ENCODE results near the gene PRKCSH. TPM values are rescaled to one million over a fixed set of nuclear protein-coding genes. Genes with fewer than 3 reads are reported as not detected.
A peak's percentile ranks its signal among the peaks of the same experiment; 100 is the strongest.
"Not testable (repeated sequence)": the region's sequence is repeated elsewhere in the genome, so short reads cannot be mapped to it uniquely, and the experiment has no call there.

The PRKCSH gene
- total RNA-seq, 1 experiment from 2014 or later: 318 TPM

DNA sequence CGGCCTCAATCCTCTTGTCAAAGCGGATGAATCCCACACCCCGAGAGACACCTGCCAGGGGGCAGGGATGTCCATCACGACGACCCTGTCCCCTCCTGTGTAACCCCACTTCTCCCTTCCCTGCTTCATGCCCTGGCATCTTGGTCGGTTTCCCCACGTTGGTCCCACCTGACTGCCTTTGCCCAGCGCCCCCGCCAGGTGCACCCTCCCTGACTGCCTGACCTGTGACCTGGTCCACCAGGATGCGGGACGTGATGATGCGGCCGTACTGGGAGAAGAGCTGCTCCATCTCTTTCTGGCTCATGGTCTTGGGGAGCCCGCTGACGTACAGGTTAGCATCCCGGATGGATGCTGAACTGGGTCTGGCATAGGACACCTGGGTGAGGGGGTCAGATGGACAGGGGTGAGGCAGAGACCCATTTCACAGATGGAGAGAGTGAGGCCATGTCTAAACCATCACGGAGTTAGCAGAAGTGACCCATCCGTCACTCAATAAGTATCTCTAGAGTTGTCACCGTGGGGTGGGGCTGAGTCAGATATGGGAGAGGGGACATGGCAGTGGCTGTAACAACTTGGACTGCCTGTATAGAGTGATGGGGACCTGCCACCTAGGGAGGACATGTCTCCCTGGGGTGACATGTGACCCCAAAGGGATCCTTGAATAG lies 22.9 kb downstream of the PRKCSH start:
- Mint-ChIP-seq H3K9me3 (ENCODE audit: low read depth, unreplicated experiment) (no peaks in the 10 kb centered on the region), H3K4me1 (ENCODE audit: low read depth, unreplicated experiment) (no peaks in the 10 kb centered on the region), H3K4me3 (ENCODE audit: low read depth, unreplicated experiment) (no peak overlapping the region), H3K36me3 (ENCODE audit: insufficient read depth, unreplicated experiment) (no peaks in the 10 kb centered on the region), H3K27ac (ENCODE audit: unreplicated experiment) (no peak overlapping the region), H3K27me3 (ENCODE audit: unreplicated experiment) (peaks cover 18% of the 10 kb centered on the region)
- CTCF ChIA-PET: interaction anchor here (0.7 kb wide), 1 partner anchor 111 kb away, joined by 3 read pairs; no protein-coding TSS in a partner anchor
- TF ChIP-seq, protein P1, sequence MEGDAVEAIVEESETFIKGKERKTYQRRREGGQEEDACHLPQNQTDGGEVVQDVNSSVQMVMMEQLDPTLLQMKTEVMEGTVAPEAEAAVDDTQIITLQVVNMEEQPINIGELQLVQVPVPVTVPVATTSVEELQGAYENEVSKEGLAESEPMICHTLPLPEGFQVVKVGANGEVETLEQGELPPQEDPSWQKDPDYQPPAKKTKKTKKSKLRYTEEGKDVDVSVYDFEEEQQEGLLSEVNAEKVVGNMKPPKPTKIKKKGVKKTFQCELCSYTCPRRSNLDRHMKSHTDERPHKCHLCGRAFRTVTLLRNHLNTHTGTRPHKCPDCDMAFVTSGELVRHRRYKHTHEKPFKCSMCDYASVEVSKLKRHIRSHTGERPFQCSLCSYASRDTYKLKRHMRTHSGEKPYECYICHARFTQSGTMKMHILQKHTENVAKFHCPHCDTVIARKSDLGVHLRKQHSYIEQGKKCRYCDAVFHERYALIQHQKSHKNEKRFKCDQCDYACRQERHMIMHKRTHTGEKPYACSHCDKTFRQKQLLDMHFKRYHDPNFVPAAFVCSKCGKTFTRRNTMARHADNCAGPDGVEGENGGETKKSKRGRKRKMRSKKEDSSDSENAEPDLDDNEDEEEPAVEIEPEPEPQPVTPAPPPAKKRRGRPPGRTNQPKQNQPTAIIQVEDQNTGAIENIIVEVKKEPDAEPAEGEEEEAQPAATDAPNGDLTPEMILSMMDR (IDR thresholded peaks at IDR 0.05; ENCODE audit: unreplicated experiment): no peak
- no TSS peak for BruUV-seq (replicated peaks)
- intact Hi-C loops (cut with micrococcal nuclease; ENCODE audit: unreplicated experiment): no loop called here
- DNase-seq: no peak

DNA sequence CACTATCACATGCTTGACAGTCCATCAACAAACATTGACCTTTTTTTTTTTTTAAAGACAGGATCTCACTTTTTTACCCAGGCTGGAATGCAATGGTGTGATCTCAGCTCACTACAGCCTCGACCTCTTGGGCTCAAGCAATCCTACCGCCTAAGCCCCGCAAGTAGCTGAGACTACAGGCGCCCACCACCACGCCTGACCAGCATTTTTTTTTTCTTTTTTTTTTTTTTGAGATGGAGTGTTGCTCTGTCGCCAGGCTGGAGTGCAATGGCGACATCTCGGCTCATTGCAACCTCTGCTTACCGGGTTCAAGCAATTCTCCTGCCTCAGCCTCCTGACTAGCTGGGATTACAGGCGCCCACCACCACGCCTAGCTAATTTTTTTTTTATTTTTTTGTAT lies 23.5 kb downstream of the PRKCSH start:
- H3K9me3 Mint-ChIP-seq (ENCODE audit: low read depth, unreplicated experiment): not testable (repeated sequence)
- CTCF ChIA-PET: interaction anchor here (0.7 kb wide), 1 partner anchor 111 kb away, joined by 3 read pairs; no protein-coding TSS in a partner anchor

DNA sequence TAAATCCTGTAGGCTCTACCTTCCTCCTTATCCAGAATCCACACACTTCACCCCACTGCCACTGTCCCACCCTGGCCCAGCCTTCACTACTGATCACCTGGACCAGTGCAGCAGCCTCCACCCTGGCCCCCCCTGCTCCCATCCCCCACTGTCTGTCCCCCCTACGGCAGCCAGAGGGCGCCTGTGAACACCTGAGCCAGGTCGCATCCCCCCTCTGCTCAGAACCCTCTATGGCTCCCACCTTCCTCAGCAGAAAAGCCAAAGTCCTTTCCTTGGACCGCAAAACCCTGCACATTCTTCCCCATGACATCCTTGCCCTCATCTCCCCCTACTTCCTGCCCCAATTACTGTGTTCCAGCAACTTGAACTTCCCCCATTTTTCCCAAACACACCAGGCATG lies 24.8 kb downstream of the PRKCSH start:
- H3K27me3 Mint-ChIP-seq (ENCODE audit: unreplicated experiment): peaks cover 18% of the 10 kb centered on the region
- no peak overlapping the region for H3K4me3 Mint-ChIP-seq (ENCODE audit: low read depth, unreplicated experiment)
- H3K4me1 Mint-ChIP-seq (ENCODE audit: low read depth, unreplicated experiment): no peaks in the 10 kb centered on the region
- TF ChIP-seq, protein P1 (IDR thresholded peaks at IDR 0.05; ENCODE audit: unreplicated experiment): peak; percentile 15
- H3K36me3 Mint-ChIP-seq (ENCODE audit: insufficient read depth, unreplicated experiment): no peaks in the 10 kb centered on the region
- no peak overlapping the region for H3K27ac Mint-ChIP-seq (ENCODE audit: unreplicated experiment)
- intact Hi-C loops (cut with micrococcal nuclease; ENCODE audit: unreplicated experiment): no loop called here
- BruUV-seq (replicated peaks): no TSS peak
- CTCF ChIA-PET: no interaction called here
- no peaks in the 10 kb centered on the region for H3K9me3 Mint-ChIP-seq (ENCODE audit: low read depth, unreplicated experiment)
- DNase-seq: no peak

More for the DNA sequence above, 23.5 kb downstream of the PRKCSH start:
- H3K4me3 Mint-ChIP-seq (ENCODE audit: low read depth, unreplicated experiment); BruUV-seq (replicated peaks); H3K4me1 Mint-ChIP-seq (ENCODE audit: low read depth, unreplicated experiment); intact Hi-C loops (cut with micrococcal nuclease; ENCODE audit: unreplicated experiment); H3K27ac Mint-ChIP-seq (ENCODE audit: unreplicated experiment); DNase-seq; H3K36me3 Mint-ChIP-seq (ENCODE audit: insufficient read depth, unreplicated experiment): not testable (repeated sequence)
- peaks cover 18% of the 10 kb centered on the region for H3K27me3 Mint-ChIP-seq (ENCODE audit: unreplicated experiment)

DNA sequence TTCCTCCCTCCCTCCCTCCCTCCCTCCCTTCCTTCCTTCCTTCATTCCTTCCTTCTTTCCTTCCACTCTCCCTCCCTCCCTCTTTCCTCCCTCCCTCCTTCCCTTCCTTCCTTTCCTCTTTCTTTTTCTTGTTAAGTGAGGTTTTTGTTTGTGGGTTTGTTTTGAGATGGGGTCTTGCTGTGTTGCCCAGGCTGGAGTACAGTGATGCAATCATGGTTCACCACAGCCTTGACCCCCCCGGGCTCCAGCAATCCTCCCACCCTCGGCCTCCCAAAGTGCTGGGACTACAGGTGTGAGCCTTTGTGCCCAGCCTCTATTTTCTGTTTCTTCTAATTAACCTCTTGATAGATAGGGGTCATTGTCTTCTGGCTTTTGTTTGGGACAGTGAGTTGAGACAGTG lies 26.0 kb downstream of the PRKCSH start:
- BruUV-seq (replicated peaks): no TSS peak
- H3K36me3 Mint-ChIP-seq (ENCODE audit: insufficient read depth, unreplicated experiment): no peaks in the 10 kb centered on the region
- H3K27ac Mint-ChIP-seq (ENCODE audit: unreplicated experiment): no peak overlapping the region
- TF ChIP-seq, protein P1 (IDR thresholded peaks at IDR 0.05; ENCODE audit: unreplicated experiment): no peak
- intact Hi-C loops (cut with micrococcal nuclease; ENCODE audit: unreplicated experiment): no loop called here
- H3K4me1 Mint-ChIP-seq (ENCODE audit: low read depth, unreplicated experiment): no peaks in the 10 kb centered on the region
- CTCF ChIA-PET: interaction anchor here (0.6 kb wide), 1 partner anchor 194 kb away, joined by 3 read pairs; no protein-coding TSS in a partner anchor
- DNase-seq: no peak
- H3K9me3 Mint-ChIP-seq (ENCODE audit: low read depth, unreplicated experiment): no peaks in the 10 kb centered on the region
- peaks cover 18% of the 10 kb centered on the region for H3K27me3 Mint-ChIP-seq (ENCODE audit: unreplicated experiment)
- no peak overlapping the region for H3K4me3 Mint-ChIP-seq (ENCODE audit: low read depth, unreplicated experiment)

DNA sequence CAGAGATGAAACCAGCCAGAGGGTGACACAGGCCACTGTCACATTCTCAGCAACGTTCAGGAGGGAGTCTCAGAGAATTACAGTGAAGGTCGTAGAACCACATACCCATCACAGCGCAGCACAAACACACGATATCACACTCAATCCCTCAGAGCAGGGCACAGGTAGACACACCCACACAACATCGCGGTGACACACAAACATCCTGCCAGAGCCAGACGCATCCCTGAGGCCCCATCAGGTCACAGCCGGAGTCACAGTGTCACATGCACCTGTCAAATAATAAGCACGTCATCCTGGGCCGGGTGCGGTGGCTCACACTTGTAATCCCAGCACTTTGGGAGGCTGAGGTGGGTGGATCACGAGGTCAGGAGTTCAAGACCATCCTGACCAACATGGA lies 28.0 kb downstream of the PRKCSH start:
- H3K27ac Mint-ChIP-seq (ENCODE audit: unreplicated experiment): no peak overlapping the region
- BruUV-seq (replicated peaks): no TSS peak

More for the DNA sequence above, 28.0 kb downstream of the PRKCSH start:
- CTCF ChIA-PET: interaction anchor here (0.6 kb wide), 1 partner anchor 28 kb away, joined by 4 read pairs; no protein-coding TSS in a partner anchor
- Mint-ChIP-seq H3K27me3 (ENCODE audit: unreplicated experiment) (peaks cover 18% of the 10 kb centered on the region), H3K4me3 (ENCODE audit: low read depth, unreplicated experiment) (no peak overlapping the region), H3K9me3 (ENCODE audit: low read depth, unreplicated experiment) (no peaks in the 10 kb centered on the region), H3K4me1 (ENCODE audit: low read depth, unreplicated experiment) (no peaks in the 10 kb centered on the region), H3K36me3 (ENCODE audit: insufficient read depth, unreplicated experiment) (no peaks in the 10 kb centered on the region)
- TF ChIP-seq, protein P1 (IDR thresholded peaks at IDR 0.05; ENCODE audit: unreplicated experiment): no peak
- DNase-seq: no peak
- intact Hi-C loops (cut with micrococcal nuclease; ENCODE audit: unreplicated experiment): no loop called here
